K562 (cell line): Measurements from ENCODE around the gene TMPRSS6. TPM values are rescaled to one million over a fixed set of nuclear protein-coding genes. Genes with fewer than 3 reads are reported as not detected.

ENCODE experiments used
- ATAC-seq: fragments of 200-7000 bp; cut with Tn5 transposase; 3 replicates; pipeline ENCODE4 v1.9.1; 2020; ENCODE audit warnings: moderate library complexity
- BruUV-seq: library from RNA; stranded (reverse); fragments of 400-500 nt; replicated peaks from 2 replicates; lab custom pipeline; 2021; lab: Mats Ljungman, UMichigan
- CTCF ChIA-PET: fragments of 300-600 bp; formaldehyde crosslinking; extraction: SDS; loops from one replicate; lab custom pipeline; 2021; ENCODE audit warnings: low intra/inter-chr PET ratio; lab: Yijun Ruan, JAX
- POLR2A ChIA-PET: fragments of 300-600, 350-650 bp; sonication (Branson Sonifier 250); formaldehyde crosslinking; extraction: SDS; loops from one replicate; lab custom pipeline; 2021; ENCODE audit warnings: antibody characterized with exemption, inconsistent platforms; lab: Yijun Ruan, JAX
- DNase-seq, 4 experiments: peaks; one replicate each; pipeline versions ENCODE4 v3.0.0 to v3.0.0-alpha.2; 2011 to 2018; ENCODE audit warnings: low spot score in 3 of 4, mixed read lengths in 3 of 4; ENCODE audit errors: extremely low read depth in 1 of 4
- FAIRE-seq: peaks from 2 replicates; lab custom pipeline; 2011; peaks lifted over from hg19 to GRCh38; lab: Jason Lieb, UNC
- H2AFZ ChIP-seq: 2 replicates; pipeline ENCODE4 v1.6.0; 2011; ENCODE audit warnings: low read depth, low read length, control low read depth, inconsistent platforms
- H3K27ac ChIP-seq: fragments of 200-600 bp; 3 replicates; pipeline ENCODE4 v1.8.0; 2011; ENCODE audit warnings: low read depth, mild to moderate bottlenecking, control low read depth, inconsistent platforms, low read length, moderate library complexity, mixed read lengths; ENCODE audit errors: extremely low read depth
- H3K27me3 ChIP-seq, 2 experiments: fragments of 300-600 bp in 1 of 2; 2 replicates in 1 of 2; 3 replicates in 1 of 2; pipeline versions ENCODE4 v1.6.0 to v1.8.0; 2011; ENCODE audit warnings: inconsistent platforms in 2 of 2, low read length in 2 of 2, mild to moderate bottlenecking in 1 of 2, mixed read lengths in 1 of 2, moderate library complexity in 1 of 2; ENCODE audit not compliant: control insufficient read depth in 2 of 2, insufficient read depth in 2 of 2
- H3K36me3 ChIP-seq: fragments of 300-600 bp; 3 replicates; pipeline ENCODE4 v1.8.0; 2011; ENCODE audit warnings: mild to moderate bottlenecking, low read length, inconsistent platforms; ENCODE audit not compliant: control insufficient read depth, insufficient read depth
- H3K4me1 ChIP-seq, 2 experiments: fragments of 200-600 bp in 1 of 2; replicated peaks in 1 of 2; 2 replicates in 1 of 2; 3 replicates in 1 of 2; pipeline versions ENCODE4 v1.5.1 to v1.8.0; 2011; ENCODE audit warnings: inconsistent platforms in 2 of 2, low read length in 2 of 2, mild to moderate bottlenecking in 1 of 2, mixed read lengths in 1 of 2, moderate library complexity in 1 of 2; ENCODE audit not compliant: control insufficient read depth in 2 of 2, insufficient read depth in 2 of 2
- H3K4me2 ChIP-seq: 2 replicates; pipeline ENCODE4 v1.6.1; 2011; ENCODE audit warnings: low read length, control low read depth, inconsistent platforms, mixed read lengths; ENCODE audit not compliant: insufficient read depth
- H3K4me3 ChIP-seq: fragments of 200-600 bp; sonication (generic), shearing (Covaris generic); 2 replicates; pipeline ENCODE4 v1.5.1; 2016; ENCODE audit warnings: control low read depth, inconsistent platforms
- H3K79me2 ChIP-seq: fragments of 200-600 bp; 3 replicates; pipeline ENCODE4 v1.8.0; 2011; ENCODE audit warnings: low read length, inconsistent platforms; ENCODE audit not compliant: control insufficient read depth, insufficient read depth
- H3K9ac ChIP-seq, 2 experiments: 2 replicates each; pipeline versions ENCODE4 v1.6.0 to v1.6.1; 2011; ENCODE audit warnings: low read depth in 2 of 2, low read length in 2 of 2, control low read depth in 1 of 2, inconsistent platforms in 1 of 2, mild to moderate bottlenecking in 1 of 2, mixed read lengths in 1 of 2; ENCODE audit not compliant: insufficient read depth in 1 of 2
- H3K9me1 ChIP-seq: one replicate; pipeline ENCODE4 v1.6.0; 2011; ENCODE audit warnings: inconsistent platforms, mild to moderate bottlenecking, low read length, moderate library complexity; ENCODE audit not compliant: control insufficient read depth, insufficient read depth
- H3K9me3 ChIP-seq: replicated peaks from 2 replicates; pipeline ENCODE4 v1.5.1; 2011; ENCODE audit warnings: low read depth, low read length, inconsistent platforms; ENCODE audit not compliant: control insufficient read depth, insufficient read depth
- H4K20me1 ChIP-seq: replicated peaks from 2 replicates; pipeline ENCODE4 v1.6.1; 2011; ENCODE audit warnings: low read length, inconsistent platforms, mixed read lengths; ENCODE audit not compliant: control insufficient read depth, insufficient read depth
- ARHGAP35 ChIP-seq: fragments of 450-650 bp; IDR thresholded peaks from 2 replicates; pipeline ENCODE4 v1.6.1; 2018; ENCODE audit not compliant: partially characterized antibody
- ETV5 ChIP-seq: sonication (generic); formaldehyde crosslinking; IDR thresholded peaks from 2 replicates; pipeline ENCODE4 v1.4.0; 2020; ENCODE audit warnings: low read depth, mild to moderate bottlenecking, missing genetic modification reagents
- HSF4 ChIP-seq: fragments of 250-450 bp; sonication (Bioruptor Pico); IDR thresholded peaks from 2 replicates; pipeline ENCODE4 v2.1.2; 2022; ENCODE audit warnings: mild to moderate bottlenecking, moderate library complexity, borderline replicate concordance
- IRF2 ChIP-seq: sonication (generic); formaldehyde crosslinking; IDR thresholded peaks from 2 replicates; pipeline ENCODE4 v1.8.1; 2022; ENCODE audit warnings: mild to moderate bottlenecking, missing genetic modification reagents
- KLF13 ChIP-seq: fragments of 450-650 bp; IDR thresholded peaks from 2 replicates; pipeline ENCODE4 v1.6.1; 2016; ENCODE audit warnings: missing genetic modification characterization, low read depth, mild to moderate bottlenecking, missing compliant biosample characterization, moderate library complexity, borderline replicate concordance
- MAX ChIP-seq: sonication (generic); formaldehyde crosslinking; IDR thresholded peaks from 2 replicates; pipeline ENCODE4 v1.9.0; 2022; ENCODE audit warnings: mild to moderate bottlenecking, missing genetic modification reagents
- MCM5 ChIP-seq: fragments of 450-650 bp; IDR thresholded peaks from 2 replicates; pipeline ENCODE4 v1.6.1; 2016; ENCODE audit warnings: low read depth
- ZNF140 ChIP-seq: fragments of 250-450 bp; sonication (Bioruptor Pico); IDR thresholded peaks from 2 replicates; pipeline ENCODE4 v1.8.0; 2021; ENCODE audit warnings: moderate library complexity, mild to moderate bottlenecking, inconsistent platforms
- ZNF407 ChIP-seq: fragments of 450-650 bp; IDR thresholded peaks from 2 replicates; pipeline ENCODE4 v1.6.1; 2016; ENCODE audit warnings: low read depth
- ZNF75A ChIP-seq: fragments of 450-650 bp; formaldehyde crosslinking; IDR thresholded peaks from 2 replicates; pipeline ENCODE4 v1.4.0; 2020; ENCODE audit warnings: mild to moderate bottlenecking
- WGBS: fragments of 100-300 bp; shearing (Covaris generic); methylation state at CpG from one replicate; pipeline ENCODE4 v1.1.6; 2016; ENCODE audit warnings: low coverage, mixed read lengths; ENCODE audit not compliant: insufficient coverage; ENCODE audit errors: missing lambda C conversion rate; 5-methylcytosine and 5-hydroxymethylcytosine counted together
- in situ Hi-C: fragments of 300-500 bp; cut with MboI; formaldehyde crosslinking; loops from 4 replicates; pipeline ENCODE4 v1.15.0; 2018; ENCODE audit warnings: inconsistent platforms, mixed read lengths
- intact Hi-C: fragments of 100-400 bp; cut with micrococcal nuclease; formaldehyde crosslinking; loops from 2 replicates; pipeline ENCODE4 v1.14.2; 2022
- polyA plus RNA-seq, 8 experiments: library from polyadenylated mRNA; depleted of rRNA in 4 of 8; stranded (reverse) in 5 of 8; unstranded in 3 of 8; fragments of >200 nt; fragmentation: Nextera tagmentation in 2 of 8; fragmentation: Illumina TruSeq in 1 of 8; extraction: Ambion mirVana in 2 of 8; extraction: Trizol in 1 of 8; gene quantifications; 2 replicates each; pipeline versions ENCODE4 v1.2.1 to v1.2.3, GENCODE V29; 2011 to 2014; ENCODE audit warnings: inconsistent platforms in 1 of 8, missing spikeins in 1 of 8
- total RNA-seq, 7 experiments: library from RNA; depleted of rRNA in 6 of 7; stranded (reverse); fragments of >200 nt in 6 of 7; fragmentation: Illumina TruSeq in 2 of 7; extraction: Trizol in 2 of 7; gene quantifications; 2 replicates each; pipeline versions ENCODE4 v1.2.1 to v1.2.3, GENCODE V29; 2011 to 2021; ENCODE audit warnings: low replicate concordance in 1 of 7
- TF ChIP-seq, protein P1 (sequence below): fragments of 450-650 bp; IDR thresholded peaks from 2 replicates; pipeline ENCODE4 v1.7.0; 2016; ENCODE audit warnings: borderline replicate concordance

Gene TMPRSS6
- total and polyA plus RNA-seq, 9 of the 15 experiments (the other 6 are each of a cell fraction or from before 2014, with no cell fraction given) = 0.03 TPM; not detected in 8

GRCh38 chr22:37137903-37138665, 28.6 kb upstream of the TMPRSS6 start:
- intact Hi-C loops (no loop called here), in situ Hi-C loops (no loop called here)
- Histone ChIP-seq H3K4me2 (no peak overlapping the region), H3K27me3 (peaks cover 0 to 17% of the 10 kb centered on the region in 2 experiments; a peak in 2 of 5 replicates), H3K27ac (no peak overlapping the region), H3K9ac (no peak overlapping the region), H2AFZ (no peak overlapping the region), H3K4me1 (peaks cover 5 to 24% of the 10 kb centered on the region in 2 experiments; a peak in 3 of 5 replicates), H3K9me3 (no peaks in the 10 kb centered on the region), H3K79me2 (no peaks in the 10 kb centered on the region), H3K9me1 (no peaks in the 10 kb centered on the region), H4K20me1 (no peaks in the 10 kb centered on the region), H3K36me3 (no peaks in the 10 kb centered on the region), H3K4me3 (no peak overlapping the region)
- 17% methylated on average over 5 of the region's 6 CpGs for WGBS
- DNase-seq = no peak
- POLR2A ChIA-PET = no interaction called here
- no peak for ATAC-seq
- CTCF ChIA-PET = no interaction called here
- no peak for FAIRE-seq
- no TSS peak for BruUV-seq
- TF ChIP-seq ZNF140 (CRISPR knock-in tag) (no peak), MCM5 (no peak), ETV5 (no peak), ARHGAP35 (no peak), HSF4 (no peak), KLF13 (tag) (no peak), ZNF75A (CRISPR knock-in tag) (no peak), MAX (CRISPR knock-in tag) (no peak), IRF2 (CRISPR knock-in tag) (no peak), ZNF407 (no peak)
- TF ChIP-seq, protein P1, sequence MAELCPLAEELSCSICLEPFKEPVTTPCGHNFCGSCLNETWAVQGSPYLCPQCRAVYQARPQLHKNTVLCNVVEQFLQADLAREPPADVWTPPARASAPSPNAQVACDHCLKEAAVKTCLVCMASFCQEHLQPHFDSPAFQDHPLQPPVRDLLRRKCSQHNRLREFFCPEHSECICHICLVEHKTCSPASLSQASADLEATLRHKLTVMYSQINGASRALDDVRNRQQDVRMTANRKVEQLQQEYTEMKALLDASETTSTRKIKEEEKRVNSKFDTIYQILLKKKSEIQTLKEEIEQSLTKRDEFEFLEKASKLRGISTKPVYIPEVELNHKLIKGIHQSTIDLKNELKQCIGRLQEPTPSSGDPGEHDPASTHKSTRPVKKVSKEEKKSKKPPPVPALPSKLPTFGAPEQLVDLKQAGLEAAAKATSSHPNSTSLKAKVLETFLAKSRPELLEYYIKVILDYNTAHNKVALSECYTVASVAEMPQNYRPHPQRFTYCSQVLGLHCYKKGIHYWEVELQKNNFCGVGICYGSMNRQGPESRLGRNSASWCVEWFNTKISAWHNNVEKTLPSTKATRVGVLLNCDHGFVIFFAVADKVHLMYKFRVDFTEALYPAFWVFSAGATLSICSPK = no peak
